ENCODE results near the gene GSTCD.

DNA sequence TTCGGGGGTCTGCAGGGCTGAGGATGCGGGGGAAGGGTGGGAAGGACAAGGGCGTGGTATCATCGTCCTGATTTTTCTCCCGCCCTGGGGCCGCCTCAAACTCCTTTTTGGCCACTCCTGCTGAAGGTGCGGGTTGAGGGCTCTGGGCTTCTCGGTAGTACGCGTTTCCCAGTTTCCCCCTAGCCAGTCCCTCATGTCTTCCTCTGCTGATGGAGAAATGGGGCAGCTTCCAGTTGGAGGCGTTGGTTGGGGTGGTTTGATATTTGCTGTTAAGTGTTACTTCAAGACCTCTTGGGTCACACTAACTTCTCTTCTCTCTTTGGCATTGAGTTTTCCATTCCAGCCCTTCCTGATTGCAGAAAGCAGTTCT lies 482 bp downstream of the GSTCD start:
- no peak for TF ChIP-seq POLR2AphosphoS5 (IDR thresholded peaks at IDR 0.05; ENCODE audit: insufficient read depth in 1 of 2, low read depth in 1 of 2)
- TF ChIP-seq, protein P1, sequence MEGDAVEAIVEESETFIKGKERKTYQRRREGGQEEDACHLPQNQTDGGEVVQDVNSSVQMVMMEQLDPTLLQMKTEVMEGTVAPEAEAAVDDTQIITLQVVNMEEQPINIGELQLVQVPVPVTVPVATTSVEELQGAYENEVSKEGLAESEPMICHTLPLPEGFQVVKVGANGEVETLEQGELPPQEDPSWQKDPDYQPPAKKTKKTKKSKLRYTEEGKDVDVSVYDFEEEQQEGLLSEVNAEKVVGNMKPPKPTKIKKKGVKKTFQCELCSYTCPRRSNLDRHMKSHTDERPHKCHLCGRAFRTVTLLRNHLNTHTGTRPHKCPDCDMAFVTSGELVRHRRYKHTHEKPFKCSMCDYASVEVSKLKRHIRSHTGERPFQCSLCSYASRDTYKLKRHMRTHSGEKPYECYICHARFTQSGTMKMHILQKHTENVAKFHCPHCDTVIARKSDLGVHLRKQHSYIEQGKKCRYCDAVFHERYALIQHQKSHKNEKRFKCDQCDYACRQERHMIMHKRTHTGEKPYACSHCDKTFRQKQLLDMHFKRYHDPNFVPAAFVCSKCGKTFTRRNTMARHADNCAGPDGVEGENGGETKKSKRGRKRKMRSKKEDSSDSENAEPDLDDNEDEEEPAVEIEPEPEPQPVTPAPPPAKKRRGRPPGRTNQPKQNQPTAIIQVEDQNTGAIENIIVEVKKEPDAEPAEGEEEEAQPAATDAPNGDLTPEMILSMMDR (IDR thresholded peaks at IDR 0.05): no peak

Measured in vagina (tissue), 2 donors.